Stimulated activated naive CD4-positive, alpha-beta T cell treated with Interleukin-2 at 50 U/mL for 16 hours (primary cell): ENCODE measurements around the gene LDLRAD4.

Source experiments
- DNase-seq: peaks from one replicate; lab custom pipeline; 2025; lab: John Stamatoyannopoulos, UW

Gene LDLRAD4

DNA sequence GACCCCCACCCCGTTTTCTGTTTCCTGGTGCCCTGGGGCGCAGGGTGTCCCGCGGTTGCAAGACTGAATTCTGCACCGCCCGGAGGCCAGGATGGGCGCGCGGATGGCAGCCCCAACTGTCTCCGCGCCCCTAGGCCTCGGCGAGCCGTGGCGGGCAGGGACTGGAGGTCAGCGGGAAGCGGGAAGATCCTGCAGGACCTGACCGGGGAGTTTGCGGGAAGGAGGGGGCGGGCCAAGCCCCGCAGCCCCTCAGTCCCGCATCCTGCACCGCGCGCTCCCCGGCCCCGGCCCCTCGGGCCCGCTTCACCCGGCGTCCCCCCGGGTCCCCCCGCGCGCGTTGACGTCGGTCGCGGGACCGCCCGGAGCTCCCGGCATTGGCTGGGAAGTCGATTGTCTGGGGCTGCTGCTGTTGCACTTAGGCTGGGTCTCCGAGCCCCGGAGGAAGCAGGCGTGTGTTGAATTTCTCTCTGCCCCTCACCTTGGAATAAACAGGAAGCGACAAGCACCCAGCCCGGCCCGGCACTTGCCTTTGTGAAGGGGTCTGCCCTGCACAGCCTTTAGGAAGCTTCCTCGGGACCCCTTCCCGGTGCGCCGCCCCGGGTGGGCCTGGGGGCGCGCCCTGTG, at the start of gene LDLRAD4:
Gene LDLRAD4 (plus strand): TSS at position 393 of the 624 bp plus-strand sequence.
- DNase-seq: peak; percentile 18

DNA sequence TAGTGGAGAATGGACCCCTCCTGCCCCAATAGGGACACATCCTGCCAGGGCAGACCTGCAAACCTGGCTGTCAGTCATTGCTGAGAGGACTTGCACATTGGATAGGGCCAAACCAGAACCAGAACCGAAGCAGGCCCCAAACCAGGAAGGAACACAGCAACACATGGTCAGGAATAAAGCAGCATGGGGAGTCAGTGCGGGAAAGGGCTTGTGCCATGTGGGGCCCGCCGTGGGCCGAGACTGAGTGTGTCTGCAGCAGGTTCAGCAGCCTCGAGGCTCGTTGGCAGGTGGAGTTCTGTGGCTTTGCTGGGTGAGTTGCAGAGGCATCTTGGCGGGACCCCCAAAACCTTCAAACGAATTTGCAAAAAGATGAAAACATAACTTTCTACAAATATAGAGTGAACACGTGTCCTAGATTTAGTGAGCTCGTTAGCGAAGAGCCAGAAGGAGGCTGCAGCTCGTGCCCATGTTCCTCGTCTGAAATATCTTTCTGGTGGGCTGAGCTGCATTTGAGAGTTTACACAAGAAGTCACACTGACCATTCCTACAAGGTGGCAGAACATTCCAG, 44.9 kb upstream of the LDLRAD4 start:
- DNase-seq: no peak

DNA sequence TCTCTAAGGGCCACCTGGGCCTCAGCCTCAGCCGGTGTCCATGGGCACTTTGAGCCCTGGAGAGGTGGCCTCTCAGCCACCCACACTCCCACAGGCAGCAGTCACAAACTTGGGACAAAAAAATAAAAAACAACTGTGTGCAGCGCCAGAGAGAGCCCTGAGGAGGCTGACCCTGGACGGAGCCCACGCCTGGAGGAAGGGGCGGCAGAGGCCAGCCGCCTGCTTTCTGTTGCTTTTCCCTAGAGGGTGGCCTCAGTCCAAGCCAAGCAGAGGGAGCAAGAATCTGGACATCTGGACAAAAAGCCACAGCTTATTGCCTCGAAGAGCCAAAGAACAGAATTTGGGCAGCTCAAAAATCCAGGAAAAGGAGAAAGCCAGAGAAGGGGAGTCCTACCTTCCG, 43.3 kb upstream of the LDLRAD4 start:
- DNase-seq: no peak

DNA sequence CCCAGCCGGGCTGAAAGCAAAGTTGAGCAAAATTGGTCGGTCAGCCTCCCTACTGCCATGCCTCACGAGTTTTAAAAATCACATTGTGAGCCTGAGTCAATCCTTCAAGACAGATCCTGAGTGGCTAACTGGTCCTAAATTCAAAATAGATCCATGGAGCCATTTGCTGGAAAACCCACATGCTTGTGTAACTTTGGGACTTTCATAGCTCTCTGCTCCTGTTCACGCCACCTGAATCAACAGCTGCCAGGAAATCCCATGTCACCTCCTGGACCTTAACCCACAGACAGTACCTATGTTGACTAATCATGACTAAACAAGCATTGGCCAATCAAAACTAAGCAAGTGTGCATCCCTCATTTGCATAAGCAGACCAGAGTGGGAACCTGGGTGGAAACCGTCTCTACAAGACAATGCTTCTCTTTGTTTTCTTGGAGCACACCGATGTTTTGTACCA, 42.8 kb upstream of the LDLRAD4 start:
- DNase-seq: no peak

DNA sequence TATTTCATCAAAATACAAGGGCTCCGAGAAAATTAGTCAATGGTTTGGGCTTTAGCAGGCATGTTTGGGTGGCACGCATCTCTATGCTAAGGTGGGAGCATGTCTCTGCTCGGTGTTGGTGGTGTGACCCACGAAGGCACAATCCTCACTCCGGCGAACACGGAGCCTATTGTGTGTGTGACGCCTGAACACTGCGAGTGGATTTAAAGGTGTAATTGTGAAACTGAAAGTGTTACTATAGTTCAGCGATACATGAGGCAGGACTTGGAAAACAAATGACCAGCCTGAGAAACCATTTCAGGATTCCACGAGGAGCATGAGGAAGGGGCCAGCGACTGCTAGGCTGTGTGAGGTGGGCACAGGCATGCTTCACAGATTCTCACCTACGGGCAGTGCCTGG, 41.7 kb upstream of the LDLRAD4 start:
- no peak for DNase-seq

DNA sequence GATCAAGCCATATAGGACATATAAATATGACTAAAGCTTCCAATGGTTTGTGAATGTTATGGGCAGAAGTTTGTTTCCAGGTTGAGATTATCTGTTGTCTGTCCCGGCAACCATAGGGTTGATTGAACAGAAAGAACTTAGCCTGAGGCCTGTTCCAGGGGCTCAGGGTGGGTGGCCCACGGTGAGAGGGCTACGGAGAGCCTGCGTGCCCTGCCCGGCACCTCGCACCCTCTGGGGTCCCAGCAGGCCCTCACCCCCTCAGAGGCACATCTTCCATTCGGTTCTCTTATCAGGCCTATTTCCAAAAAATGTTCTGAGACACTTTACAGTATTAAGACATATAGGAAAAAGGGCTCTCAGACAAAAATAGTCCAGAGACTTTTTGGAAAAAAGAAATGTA, 40.4 kb upstream of the LDLRAD4 start:
- DNase-seq: no peak

DNA sequence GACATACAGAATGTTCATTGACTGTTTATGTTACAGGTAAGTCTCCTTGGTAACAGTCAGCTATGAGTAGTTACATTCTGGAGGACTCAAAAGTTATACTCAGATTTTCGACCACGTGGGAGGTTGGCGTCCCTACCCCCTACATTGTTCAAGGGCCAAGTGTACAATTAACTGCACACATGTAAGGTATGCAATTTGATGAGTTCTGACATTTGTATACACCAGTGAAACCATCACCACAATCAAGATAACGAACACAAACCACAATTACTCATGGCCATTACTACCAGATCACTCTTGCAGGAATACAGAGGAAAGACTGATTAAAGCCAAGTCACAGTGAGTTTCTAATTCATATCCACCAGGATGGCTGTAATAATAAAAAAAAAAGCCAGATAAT, 39.6 kb upstream of the LDLRAD4 start:
- DNase-seq: peak; percentile 19

DNA sequence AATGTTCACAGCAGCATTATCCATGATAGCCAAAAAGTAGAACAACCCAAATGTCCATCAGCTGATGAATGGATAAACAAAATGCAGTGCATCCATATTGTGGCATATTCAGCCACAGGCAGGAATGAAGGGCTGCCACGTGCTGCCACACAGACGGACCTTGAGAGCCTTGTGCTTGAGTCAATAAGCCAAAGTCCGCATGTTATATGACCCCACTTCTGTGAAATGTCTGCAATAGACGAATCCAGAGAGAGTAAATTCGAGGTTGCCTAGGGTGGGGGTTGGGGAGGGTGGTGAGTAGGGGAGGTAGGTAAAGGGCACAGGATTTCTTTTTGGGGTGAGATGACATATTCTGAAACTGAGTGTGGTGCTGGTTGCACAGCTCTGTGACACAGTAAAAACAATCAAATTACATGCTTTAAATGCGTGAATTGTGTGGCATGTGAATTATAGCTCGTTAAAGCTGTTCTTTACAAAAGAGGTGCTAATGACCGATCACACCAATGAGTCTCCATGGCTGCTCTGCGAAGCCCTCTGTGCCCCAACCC, 38.9 kb upstream of the LDLRAD4 start:
- DNase-seq: no peak

DNA sequence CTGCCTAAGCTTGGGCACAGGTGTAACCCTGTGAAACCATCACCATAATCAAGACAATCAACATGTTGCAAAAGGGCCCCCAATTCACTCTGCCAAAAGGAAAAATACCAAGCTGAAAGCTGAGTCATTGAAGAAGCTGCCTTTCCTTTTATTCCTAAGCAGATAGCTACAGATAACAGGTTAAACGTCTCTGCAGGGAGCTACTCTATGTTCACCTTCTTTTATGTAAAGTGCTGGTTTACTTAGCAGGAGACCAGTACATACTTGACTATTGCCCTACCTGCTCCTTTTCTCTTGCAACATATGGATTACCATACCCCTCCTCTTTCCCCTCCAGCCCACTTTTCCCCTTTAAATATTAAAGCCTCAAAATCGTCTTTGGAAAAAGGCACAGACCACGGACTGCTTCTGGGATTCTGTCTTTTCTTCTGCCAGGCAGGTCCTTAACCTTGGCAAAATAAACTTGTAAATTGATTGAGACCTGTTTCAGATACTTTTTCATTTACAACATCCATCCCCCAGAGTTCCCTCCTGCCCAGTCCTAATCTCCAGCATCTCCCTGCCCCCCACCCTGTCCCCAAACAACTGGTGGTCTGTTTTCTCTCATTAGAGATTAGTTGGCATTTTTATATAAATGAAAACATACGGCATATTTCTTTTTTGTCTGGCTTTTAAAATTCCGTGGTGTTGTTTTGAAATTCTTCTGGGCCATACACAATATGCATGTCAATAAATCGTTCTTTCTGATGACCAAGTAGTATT, 37.8 kb upstream of the LDLRAD4 start:
- DNase-seq: no peak

DNA sequence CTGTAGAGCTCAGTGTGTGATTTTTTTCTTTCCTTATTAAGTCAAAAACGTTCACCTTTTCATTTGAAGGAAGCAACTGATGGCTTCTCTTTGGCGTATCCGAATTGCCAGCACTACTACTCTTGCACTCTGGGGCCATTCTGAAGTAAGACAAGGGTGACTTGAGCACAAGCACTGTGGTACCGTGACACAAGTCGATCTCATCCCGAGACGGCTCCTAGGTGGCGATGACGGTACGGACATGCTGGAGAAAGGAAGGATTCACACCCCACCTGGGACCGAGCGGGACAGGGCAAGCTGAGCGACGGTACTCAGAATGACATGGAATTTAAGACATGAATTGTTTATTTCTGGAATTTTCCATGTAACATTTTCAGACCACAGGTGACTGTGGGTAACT, 36.8 kb upstream of the LDLRAD4 start:
- no peak for DNase-seq

DNA sequence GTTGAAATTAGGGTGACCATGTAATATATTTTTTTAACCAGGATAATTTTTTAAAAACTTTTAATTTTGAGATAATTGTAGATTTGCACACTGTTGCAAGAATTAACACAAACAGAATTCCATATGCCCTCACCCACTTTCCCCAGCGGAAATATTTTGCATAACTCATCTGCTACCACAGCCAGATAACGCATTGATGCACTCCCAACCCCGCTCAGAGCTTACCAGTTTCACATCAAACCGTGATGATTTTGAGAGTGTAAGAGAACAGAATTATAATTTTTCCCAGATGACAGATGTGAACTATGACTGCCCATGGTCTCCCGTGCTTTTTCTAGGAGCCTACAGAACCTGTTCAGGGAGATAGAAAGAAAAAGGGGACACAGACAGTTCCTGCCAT, 35.2 kb upstream of the LDLRAD4 start:
- no peak for DNase-seq

DNA sequence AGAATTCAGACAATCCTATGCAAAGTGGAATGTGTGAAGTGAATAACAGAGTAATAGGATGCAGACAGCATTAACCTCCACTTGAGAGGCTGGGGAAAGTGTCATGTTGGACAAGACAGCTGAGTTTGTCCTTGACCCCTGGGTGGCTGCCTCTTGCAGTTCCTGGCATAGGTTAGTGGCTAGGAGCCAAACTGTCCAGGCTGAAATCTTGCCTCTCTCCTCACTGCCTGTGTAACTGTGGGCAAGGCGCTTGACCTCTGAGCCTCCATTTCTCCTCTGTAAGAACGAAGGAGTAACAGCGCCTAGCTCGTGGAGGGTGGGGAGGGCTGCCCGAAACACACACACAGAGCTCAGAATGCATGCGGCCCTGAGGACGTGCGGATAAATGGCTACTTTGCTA, 34.8 kb upstream of the LDLRAD4 start:
- DNase-seq: no peak

DNA sequence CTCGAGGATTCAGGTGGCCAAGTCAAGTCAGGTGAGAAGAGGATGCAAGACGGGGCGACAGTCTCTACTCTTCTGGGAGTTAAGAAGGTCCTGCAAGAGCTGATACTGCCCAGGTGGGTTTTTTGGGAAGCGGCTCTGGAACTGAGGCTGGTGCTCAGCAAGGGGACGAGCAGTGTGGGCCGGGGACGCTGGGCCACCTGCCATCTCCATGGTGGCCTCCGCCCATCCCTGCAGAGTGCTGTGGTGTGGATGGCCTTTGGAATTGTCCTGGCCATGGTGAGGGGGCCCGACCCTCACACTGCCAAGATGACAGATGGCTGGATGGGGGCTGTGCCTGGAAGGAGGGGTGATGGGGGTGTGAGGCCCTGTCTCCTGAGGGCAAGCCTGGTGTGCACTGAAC, 34.2 kb upstream of the LDLRAD4 start:
- no peak for DNase-seq

DNA sequence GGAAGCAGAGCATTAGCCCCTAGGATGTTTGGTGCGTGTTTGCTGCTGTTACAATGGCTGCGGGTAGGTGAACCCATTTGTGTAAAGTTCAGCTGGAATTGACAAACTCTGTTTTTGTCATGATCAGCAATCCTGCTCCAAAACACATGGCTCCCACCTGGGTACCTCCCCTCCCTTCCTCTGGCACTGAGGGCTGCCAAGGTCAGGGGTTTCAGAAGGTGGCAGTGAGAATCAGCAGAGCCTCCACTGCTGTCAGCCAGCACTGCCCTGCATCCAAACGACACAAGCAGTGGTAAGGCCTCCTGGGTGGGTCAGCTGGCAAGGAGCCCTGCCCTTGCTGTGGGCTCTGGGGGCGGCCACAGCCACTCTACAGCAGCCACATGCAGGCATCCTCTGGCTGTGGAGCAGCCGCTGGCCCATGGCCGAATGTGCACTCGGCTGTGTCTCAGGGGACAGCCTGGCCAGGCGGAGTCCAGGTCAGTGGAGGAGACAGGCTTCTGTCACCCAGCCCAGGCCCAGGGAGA, 32.8 kb upstream of the LDLRAD4 start:
- DNase-seq: no peak

DNA sequence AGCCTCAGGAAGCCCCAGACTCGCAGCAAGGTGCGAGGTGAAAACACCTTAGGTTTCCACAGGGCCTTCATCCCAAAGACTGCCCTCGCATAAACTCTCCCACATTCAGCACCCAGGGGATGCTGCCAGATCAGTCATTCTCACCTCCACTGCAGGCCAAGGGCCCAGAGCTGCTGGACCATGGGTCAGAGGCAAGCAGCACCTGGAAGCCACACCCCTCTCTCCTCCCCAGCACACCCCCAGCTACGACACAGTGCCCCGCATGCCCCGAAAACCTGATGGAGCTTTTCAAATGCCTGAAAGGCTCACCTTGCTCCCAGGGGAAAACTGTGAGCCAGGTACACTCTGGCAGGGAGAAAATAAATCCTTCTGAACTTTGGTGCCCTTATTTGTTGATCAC, 31.9 kb upstream of the LDLRAD4 start:
- no peak for DNase-seq

DNA sequence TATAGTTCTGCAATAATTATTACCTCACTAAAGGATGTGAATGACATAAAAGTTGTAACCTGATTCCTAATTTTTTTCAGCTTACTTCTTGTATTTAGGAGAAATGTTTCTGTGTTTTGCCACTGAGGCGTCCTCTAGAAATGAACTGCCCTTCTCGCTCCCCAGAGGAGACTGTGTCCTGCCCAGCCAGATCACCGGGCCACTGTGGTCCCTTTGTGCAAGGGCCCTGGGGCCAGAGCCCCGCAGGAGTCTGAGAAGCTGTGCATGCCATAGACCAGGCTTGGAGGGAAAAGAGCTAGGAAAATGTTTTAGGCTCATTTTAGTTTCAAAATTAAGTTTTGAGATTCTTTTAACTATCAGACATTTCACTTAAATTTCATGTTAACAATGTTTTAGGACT, 31.1 kb upstream of the LDLRAD4 start:
- no peak for DNase-seq

DNA sequence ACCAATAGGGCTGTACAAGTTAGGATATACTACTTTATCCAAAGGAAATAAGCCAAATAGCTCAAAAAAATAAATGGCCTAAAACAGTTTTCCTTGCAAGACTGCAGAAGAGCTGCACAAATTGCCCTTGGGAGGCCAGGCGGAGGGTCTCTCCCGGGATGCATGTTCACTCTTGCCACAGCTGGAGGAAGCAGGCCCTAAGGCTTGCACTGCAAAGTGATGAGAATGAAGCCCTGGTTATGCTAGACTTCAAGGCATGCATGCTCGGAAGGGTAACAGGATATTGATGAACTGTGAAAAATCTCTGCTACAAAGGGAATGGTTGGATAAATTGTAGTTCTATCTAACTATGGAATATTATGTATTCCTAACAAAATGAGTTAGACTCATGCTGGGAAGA, 27.5 kb upstream of the LDLRAD4 start:
- DNase-seq: no peak

DNA sequence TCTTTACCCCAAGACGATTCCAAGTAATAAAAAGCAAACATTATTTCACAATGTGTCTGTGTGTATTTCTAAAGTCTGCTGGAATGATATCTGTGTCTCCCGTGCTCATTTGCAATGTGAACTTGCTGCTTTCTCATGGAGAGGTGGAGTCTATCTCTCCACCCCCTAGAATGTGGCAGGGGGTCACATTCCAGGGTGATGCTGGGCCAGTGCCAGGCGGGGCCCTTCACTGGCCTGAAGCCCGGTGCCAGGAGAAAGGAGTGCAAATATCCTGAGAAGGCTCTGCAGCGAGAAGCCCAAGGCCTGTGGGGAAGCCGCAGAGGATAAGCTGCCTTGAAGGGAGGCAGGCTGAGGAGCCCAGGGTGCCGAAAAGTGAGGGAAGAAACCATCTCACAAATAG, 26.8 kb upstream of the LDLRAD4 start:
- DNase-seq: no peak

DNA sequence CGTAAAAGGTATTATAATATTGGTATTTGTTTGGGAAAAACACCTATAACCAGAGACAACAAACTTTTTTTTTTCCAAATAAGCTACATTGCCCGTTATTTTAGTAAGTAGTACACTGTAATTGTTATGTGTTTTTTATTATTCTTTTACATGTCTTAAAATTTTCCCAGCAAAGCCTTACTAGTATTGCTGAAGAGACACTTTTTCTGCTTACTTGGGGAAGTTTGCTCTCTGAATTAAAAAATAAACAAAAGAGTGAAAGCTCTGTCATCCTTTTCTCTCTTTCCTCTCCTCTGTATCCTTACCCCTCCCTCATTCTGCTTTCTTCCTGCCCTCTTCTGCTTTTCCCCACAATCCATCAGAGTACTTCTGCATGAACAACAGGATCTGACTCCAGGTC, 25.6 kb upstream of the LDLRAD4 start:
- DNase-seq: no peak

DNA sequence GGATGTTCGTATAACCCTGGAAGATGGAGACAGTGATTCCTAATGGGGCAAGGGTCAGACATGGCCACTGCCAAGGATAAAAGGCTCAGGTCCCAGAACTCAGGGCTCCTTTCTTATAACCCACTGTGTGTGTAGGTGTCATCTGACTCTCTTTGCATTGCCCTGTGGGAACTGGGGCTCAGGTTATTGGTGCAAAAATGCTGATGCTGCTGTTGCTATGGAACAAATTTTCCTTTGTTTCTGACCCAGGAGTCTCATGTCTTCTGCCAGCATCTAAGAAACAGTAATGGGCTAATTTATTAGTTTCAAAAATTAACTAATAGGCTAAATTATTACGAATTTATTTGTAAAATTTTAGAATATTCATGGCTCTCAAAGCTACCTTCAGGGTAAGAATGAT, 24.3 kb upstream of the LDLRAD4 start:
- no peak for DNase-seq

DNA sequence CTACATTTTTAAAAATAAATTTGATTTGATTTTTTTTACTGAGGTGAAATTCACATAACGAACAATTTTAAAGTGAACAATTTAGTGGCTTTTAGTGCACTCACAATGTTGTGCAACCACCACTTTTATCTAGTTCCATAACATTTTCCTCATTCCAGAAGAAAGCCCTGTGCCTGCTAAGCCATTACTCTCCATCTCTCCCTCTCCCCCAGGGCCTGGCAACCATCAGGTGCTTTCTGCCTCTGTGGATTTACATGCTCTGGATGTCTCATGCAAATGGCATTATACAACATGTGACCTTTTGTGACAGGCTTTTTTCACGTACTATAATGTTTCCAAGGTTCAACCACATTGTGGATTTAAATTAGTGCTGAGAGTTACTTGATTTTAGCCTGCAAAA, 19.9 kb upstream of the LDLRAD4 start:
- no peak for DNase-seq

DNA sequence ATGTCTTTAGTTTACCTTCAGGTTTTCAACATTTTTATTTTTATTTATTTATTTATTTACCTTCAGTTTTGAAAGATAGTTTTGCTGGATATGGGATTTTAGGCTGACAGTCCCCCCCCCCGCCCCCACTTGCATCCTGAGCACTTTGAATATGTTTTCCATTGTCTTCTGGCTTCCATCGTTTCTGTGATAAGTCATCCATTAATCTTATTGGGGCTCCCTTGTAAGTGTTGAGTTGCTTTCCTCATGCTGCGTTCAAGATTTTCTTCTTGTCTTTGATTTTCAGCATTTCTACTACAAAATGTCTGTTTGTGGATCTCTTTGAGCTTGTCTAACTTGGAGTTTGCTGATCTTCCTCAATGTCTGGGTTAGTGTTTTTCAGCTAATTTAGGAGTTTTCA, 19.4 kb upstream of the LDLRAD4 start:
- DNase-seq: no peak

DNA sequence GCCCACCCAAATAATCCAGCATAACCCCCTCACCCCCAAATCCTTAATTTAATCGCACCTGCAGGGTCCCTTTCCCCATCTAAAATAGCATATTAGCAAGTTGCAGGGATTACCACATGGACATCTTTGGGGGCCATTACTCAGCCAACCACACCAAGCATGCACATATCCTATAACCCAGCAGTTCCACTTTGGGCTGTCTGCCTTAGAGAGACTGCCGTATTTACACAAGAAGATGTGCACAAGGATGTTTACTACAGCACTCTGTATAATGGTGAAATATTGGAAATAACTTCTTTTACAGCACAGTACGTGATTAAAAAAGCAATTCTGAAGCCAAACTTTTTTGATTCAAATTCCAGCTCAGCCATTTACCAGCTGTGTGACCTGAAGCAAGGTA, 17.3 kb upstream of the LDLRAD4 start:
- DNase-seq: no peak
